ENCODE measurements around the gene IGFBP6.

Gene IGFBP6

DNA sequence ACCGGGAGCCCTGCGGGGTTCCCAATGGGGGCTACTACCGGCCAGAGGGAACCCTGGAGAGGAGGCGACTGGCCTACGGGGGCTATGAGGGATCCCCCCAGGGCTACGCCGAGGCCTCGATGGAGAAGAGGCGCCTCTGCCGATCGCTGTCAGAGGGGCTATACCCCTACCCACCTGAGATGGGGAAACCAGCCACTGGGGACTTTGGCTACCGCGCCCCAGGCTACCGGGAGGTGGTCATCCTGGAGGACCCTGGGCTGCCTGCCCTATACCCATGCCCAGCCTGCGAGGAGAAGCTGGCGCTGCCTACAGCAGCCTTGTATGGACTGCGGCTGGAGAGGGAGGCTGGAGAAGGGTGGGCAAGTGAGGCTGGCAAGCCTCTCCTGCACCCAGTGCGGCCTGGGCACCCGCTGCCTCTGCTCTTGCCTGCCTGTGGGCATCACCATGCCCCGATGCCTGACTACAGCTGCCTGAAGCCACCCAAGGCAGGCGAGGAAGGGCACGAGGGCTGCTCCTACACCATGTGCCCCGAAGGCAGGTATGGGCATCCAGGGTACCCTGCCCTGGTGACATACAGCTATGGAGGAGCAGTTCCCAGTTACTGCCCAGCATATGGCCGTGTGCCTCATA, 37.9 kb upstream of the IGFBP6 start:
- no peak for FAIRE-seq

DNA sequence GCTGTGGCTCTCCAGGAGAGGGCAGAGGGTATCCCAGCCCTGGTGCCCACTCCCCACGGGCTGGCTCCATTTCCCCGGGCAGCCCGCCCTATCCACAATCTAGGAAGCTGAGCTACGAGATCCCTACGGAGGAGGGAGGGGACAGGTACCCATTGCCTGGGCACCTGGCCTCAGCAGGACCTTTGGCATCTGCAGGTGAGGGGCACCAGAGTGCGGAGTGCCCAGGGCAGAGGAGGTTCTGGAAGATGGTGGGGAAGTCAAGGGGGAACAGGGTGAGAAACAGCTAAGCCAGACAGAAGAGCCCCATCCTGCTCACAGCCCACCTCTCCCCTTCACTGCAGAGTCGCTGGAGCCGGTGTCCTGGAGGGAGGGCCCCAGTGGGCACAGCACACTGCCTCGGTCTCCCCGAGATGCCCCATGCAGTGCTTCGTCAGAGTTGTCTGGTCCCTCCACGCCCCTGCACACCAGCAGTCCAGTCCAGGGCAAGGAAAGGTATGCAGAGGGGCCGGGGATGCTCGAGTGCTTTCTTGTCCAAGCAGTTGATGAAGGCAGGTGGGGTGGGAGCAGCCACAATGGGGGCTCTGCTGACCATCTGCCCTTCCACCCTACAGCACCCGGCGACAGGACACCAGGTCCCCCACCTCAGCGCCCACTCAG, 37.3 kb upstream of the IGFBP6 start:
- FAIRE-seq = no peak

DNA sequence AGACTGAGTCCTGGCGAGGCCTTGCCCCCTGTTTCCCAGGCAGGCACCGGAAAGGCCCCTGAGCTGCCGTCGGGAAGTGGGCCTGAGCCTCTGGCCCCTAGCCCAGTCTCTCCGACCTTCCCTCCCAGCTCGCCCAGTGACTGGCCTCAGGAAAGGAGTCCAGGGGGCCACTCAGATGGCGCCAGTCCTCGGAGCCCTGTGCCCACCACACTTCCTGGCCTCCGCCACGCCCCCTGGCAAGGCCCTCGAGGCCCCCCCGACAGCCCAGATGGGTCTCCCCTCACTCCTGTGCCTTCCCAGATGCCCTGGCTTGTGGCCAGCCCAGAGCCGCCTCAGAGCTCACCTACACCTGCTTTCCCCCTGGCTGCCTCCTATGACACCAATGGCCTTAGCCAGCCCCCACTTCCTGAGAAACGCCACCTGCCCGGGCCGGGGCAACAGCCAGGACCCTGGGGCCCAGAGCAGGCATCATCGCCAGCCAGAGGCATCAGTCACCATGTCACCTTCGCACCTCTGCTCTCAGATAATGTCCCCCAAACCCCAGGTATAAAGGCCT, 36.7 kb upstream of the IGFBP6 start:
- FAIRE-seq = no peak

DNA sequence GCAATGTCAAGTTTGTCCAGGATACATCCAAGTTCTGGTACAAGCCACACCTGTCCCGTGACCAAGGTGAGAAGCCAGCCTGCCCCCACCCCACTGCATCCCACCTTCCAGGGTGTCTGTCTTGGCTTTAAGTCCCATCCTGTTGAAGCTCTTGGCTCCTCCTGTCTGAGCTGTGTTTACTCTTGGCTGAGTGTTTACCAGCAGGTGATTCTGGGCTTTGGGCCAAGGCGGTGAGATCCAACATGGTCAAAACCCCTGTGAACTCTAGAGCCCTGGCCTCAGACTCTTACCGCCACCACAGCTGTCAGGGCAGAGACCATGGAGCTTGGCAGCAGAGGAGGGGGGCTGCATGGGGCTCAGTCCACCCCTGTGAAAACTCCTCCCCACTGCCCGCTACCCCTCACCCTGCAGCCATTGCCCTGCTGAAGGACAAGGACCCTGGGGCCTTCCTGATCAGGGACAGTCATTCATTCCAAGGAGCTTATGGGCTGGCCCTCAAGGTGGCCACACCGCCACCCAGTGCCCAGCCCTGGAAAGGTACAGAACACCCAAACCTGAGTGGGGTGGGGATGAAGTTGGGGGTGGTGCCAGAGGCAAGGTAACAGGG, 36.0 kb upstream of the IGFBP6 start:
- FAIRE-seq = no peak

DNA sequence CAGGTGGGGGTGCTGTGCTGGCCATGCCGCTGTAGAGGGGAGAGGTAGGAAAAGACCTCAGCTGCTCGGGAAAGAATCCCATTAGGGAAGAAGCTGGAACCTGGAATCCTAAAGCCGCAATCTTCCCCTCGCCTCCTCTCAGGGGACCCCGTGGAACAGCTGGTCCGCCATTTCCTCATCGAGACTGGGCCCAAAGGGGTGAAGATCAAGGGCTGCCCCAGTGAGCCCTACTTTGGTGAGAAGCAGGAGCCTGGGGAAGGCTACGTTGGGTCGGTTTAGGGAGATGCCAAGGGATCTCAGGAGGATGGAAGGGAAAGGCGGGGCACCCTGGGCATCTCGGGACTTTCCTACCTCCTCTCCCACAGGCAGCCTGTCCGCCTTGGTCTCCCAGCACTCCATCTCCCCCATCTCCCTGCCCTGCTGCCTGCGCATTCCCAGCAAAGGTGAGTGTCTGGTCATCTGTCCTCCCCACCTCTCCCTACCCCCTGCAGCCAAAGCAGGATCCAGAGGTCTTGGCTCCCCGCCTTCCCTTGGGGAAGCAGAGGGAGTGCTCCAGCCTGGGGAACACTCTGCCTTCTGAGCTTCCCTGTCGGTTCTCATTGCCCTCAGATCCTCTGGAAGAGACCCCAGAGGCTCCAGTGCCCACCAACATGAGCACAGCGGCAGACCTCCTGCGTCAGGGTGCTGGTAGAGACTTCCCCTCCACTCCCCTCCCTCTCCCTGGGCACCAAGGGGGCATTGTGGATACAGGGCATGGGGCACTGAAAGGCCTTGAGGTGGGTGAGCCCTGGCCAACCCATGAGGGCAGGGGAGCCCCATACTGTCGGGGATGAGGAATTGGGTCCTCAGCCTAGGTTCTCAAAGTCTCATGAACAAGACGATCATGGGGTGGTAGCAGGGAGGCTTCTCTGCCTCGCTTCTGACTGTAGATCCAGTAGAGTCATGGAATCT, 35.2 kb upstream of the IGFBP6 start:
- FAIRE-seq = no peak

DNA sequence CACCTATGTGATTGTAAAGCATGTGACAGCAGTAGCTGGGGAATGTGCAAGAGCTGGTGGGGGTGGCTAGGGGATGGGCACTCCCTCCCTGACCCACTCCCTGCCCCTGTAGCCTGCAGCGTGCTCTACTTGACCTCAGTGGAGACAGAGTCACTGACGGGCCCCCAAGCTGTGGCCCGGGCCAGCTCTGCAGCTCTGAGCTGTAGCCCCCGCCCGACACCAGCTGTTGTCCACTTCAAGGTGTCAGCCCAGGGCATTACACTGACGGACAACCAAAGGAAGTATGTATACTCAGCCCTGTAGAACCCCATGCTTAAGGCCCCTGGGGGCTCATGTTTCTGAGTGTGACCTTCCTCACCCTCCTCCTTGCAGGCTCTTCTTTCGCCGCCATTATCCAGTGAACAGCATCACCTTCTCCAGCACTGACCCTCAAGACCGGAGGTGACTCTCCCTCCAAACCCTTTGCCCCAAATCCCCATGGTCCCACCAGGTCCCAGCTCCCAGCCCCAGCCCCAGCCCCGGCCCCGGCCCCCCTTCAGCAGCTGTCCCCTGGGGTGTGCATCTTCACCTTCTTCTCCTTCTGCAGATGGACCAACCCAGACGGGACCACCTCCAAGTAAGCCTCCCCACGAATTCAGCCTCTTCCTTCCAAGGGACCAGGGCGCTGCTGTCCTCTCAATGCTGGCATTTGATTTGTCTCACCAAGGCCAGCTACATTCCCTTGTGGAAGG, 34.3 kb upstream of the IGFBP6 start:
- FAIRE-seq = no peak

DNA sequence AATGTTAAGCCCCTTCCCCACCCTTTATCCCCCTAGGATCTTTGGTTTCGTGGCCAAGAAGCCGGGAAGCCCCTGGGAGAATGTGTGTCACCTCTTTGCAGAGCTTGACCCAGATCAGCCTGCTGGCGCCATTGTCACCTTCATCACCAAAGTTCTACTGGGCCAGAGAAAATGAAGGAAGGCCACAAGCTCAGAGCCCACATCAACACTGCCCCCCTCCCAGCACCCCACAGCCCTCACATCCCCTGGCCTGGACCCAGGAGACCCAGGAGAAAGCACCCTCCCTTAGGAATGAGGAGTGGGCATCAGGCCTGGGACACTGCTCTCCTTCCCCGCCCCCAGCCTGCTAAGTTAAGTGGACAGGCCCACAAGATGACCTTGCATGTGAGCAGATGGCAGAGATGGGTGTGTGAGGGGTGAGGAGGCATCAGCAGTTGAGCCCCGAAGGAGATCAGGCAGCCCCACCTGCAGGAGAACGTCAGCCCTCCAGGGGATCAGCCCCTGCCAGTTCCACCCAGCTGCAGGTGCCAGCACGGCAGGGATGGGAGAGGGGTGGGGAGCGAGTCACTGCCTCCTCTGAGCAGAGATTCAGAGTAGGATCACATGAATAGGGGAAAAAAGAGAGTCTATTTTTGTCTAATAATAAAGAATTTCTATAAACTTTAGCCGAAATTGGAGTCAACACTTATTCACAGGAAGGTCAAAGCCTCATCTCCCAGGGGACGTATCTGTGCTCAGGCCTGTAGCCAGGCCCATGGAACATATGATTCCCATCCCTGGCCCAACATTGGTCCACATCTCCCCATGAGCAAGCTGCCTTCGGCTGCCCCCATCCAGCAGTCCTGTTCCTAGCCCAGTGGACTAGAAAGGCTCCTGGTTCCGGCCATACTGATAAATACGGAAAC, 33.5 kb upstream of the IGFBP6 start:
- no peak for FAIRE-seq

DNA sequence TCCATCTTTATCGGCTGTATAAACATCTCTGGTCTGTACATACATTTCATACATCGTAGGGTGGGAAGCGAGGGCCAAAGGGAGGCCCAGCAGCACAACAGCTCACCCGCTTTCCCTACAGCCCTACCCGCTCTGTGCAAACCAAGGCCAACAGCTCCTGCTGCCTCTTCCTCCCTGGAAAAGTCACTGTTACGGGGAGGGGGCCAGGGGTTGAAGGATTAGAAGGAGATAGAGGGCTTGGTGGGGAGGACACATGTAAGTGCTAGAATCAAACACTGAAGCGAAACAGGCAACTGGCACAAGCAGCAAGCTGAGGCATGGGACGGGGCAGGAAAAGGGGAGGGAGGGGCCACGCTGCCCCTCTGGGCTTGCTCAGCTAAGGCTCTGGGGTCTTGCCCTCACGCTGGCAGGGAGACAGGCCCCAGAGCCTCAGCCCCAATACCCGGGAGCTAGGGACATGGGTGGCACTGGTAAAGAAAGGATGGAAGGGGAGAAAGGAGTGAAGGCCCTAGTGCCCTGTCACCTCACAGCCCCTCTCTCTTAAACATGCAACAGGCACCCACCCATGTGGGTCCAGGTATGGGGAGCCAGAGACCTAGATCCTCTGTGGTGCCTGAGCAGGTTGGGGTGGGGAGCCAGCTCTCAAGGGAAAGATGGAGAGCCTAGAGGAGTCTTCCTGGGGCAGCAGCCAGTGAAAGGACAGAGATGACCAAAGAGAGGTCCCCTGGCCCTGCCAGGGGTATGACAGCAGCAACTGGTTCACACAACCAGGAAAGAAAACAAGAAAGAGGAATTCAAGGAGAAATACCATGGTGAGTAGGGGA, 32.6 kb upstream of the IGFBP6 start:
- no peak for FAIRE-seq

DNA sequence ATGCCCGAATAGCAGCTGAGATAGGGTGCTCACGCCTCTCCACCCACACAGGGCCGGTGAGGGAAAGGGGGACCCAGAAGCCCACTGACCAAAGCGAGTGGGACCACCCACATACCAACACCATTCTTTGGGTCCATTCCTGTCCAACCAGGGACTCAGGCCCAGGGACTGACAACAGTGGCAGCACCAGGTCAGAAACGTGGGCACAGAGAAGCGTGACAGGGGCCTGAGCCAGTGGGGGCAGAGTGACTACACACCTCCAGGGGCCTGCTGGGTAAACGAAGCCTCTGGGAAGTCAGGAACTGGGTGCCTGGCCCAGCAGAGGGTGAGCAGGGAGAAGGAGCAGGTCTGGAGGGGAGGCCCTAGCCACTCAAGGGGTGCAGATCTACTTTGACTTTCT, 32.0 kb upstream of the IGFBP6 start:
- no peak for FAIRE-seq

DNA sequence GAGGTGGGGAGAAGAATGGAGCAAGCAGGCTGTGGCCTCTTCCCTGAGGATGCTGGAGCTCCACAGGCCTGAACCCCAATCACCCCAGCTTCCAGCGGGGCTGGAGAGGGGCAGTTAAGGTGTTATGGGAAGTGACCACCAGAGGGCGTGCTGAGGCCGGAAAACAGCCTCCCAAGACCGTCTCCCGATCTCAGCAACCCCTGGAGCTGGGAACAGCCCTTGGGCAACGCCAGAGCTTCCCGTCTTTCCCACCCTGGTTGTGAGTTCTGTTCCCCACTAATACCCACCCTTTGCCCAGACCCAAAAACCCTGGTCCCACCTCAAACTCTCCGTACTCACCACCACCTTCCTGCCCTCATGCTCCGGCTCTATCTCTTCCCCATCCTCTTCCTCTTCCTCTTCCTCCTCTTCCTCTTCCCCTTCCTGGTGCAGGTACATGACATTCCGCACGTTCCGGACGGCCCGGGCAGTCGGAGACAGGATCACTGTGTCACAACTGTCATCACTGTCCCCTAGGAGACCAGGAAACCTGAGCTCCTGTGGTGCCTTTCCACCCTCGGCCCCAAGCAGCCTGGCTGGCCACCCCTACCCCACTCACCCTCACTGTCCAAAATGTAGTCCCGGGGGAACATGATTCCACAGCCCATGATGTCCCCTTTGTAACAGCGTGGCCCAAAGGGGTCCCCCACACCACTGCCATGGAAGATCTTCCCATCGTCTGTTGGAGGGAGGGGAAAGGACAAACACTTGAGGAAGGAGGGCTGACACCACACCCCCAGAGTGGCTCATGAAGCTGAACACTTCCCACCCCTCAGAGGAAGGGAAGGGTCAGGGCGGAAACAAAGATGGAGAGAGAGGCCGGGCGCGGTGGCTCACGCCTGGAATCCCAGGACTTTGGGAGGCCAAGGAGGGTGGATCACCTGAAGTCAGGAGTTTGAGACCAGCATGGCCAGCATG, 31.2 kb upstream of the IGFBP6 start:
- FAIRE-seq = no peak

DNA sequence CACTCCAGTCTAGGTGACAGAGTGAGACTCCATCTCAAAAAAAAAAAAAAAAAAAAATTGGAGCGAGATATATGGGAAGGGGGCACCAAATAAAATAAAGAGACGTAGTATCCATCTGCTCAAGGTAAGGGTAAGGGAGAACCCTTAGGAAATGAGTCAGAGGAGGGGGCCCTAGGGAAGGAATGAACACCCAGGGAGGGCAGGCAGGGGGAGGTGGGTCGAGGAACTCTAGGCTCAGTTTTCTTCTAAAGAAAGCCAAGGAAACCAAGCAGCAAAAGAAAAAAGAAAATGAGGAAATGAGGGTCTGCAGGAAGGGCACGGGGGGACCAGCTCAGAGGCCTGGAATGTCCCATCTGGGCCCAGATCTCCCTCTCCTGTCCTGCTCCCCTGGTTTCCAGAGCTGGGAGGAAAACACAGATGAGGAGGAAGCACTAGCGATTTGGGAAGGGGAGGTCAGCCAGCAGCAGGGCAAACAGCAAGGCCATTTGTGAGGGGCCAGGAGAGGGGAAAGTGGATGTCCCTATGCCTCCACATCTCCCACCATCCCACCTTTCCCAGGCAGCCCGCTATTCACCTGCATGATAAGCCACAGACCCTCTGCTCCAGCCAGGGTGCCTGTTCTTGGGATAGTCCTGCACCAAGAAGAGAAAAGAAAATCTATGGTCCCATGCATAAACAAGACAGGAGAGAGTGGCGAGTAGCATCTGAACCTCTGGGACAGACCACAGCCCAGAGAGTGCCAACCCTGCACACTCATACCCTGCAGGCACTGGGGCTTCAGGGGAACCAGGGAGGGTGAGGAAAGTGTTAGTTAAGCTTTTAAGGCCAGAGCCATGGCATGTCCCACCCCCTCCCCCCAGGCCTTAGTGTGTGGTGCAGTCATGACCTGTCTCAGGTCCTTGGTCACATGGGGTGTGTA, 30.1 kb upstream of the IGFBP6 start:
- FAIRE-seq = no peak

DNA sequence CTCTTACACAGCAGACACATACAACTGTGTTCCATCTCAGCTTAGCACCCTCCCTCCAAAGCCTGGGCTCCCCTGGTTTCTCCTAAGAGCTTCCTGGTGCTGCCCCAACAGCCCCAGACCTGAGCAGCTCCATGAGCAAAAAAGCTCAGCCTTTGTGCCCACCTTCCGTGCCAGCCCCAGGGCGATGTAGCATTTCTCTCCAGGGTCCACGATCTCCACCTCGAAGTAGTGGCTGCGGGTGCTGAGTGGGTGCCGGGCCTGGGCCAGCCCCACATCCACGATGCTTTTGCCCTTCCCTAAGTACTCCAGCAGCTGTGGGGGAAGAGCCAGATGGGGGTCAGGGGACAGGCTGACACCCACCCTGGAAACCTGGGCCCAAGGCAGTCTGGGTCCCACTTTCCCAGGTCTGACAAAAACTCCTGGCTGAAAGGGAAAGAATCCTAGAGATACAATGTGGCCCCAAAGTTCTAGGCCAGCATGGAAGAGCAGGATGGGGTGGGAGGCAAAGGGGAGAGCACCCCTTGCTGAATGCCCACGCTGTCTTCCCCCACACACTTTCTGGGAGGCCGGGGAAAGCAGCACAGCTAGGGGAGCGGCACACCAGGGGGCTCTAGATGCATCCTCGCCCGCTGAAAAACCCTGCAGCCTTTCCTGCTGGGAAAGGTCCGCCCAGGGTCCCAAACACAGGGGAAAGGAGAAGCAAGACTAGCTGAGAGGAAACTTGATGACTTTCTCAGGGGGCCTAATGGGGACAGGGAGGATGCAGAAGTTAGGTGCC, 29.3 kb upstream of the IGFBP6 start:
- FAIRE-seq = no peak

DNA sequence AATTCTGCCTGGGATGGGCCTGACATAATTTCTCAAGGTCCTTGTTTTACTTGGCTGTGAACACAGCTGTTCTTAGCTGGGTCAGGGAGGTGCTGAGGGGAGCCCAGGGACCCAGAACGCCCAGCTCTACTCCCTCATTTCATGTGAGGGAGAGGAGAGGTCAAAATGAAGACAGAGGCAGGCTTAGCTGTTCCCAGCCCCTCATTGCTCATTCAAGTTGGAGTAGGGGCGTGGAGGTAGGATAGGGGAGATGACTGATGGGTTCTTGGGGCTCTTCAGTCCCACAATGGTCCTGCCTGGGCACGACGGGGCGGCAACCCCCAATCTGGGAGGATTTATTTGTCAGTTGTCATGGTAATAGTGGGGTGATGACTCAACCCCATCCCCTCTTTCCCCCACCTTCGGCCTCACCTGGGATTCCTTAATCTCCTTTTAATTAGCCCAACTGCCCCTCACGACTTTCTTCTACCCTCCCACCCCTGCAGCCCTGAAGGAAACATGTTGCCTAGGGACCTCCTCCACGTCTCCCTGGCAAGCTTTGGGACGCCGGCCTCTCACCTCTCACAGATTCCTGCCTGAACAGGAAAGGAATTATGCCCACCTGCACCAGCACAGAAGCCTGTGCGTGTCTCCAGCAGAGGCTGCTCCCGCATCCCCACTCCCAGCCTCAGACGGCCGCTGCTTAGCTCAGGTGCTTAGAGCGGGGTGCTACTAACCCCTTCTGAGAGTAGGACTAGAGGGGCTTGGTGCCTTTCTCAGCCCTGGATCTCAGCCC, 28.5 kb upstream of the IGFBP6 start:
- FAIRE-seq = no peak

DNA sequence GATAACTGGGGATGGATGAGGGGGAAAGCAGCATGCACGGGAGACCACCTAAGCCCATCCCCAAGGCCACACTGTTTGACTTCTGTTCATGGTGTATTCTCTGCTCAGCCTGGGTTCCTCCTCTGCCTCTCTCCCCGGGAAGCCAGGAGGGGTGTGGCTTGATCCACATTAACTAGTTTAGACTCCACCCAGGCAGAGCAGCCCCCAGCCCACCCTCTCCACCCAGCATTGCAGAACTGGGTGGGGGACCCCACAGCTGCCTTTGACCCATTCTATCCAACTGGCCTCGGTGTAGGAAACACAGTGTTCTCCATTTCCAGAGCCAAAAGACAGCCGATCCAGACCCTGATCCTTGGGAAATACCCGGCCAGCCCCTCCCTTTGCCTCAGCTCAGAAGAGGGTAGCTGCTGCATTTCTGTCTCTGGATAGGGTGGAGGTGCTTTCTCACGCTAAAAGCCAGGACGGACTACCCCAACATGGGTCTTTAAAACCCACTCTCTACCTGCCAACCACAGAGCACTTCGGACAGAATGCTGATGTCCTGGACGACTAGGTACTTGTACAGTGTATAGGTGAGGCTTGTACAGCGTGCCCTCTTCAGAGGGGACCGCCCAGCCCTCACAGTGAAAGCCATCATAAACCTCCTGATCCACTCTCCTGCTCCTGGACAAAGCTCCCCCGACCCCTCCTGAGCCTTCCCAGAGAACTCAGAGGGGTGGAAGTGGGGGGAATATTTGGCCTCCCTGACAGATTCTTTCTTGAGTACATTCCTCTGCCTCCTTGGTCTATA, 27.7 kb upstream of the IGFBP6 start:
- no peak for FAIRE-seq

DNA sequence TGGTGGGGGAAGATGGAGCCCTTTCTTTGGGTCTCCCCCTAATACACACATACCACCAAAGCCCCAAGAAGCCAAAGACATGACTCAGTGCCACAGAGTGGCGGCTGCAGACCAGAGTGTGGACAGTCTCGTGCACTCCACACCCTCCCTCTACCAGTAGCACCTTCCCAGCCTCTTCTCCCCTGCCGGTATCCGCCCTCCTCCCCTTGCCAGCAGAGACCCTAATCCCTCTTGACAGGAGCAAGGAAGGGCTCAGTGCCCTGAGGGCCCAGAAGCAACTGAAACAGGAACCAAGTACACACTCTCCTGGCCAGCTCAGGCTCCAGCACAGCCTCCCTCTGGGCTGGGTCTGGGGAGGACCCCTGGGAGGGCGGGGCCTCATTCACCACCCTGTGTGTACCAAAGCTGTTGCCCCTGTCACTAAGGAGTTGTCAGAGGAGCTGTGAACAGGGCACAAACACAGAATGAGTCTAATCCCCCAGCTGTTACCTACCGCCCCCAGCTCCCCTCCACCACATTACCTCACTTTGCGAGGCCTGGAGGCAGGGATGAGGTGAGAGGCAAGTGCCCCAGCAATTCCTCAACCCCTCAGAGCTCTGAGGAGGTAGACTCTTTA, 26.5 kb upstream of the IGFBP6 start:
- no peak for FAIRE-seq
